22Rv1 (cell line): ENCODE data around the gene C6orf47.

Experiments
- ZFX ChIP-seq: fragments of 450-650 bp; IDR thresholded peaks from 2 replicates; pipeline ENCODE4 v1.6.1; 2017; ENCODE audit warnings: antibody characterized with exemption, borderline replicate concordance
- TF ChIP-seq, protein P1 (sequence below): fragments of 450-650 bp; IDR thresholded peaks from 2 replicates; pipeline ENCODE4 v1.5.1; 2017; ENCODE audit warnings: mild to moderate bottlenecking

DNA sequence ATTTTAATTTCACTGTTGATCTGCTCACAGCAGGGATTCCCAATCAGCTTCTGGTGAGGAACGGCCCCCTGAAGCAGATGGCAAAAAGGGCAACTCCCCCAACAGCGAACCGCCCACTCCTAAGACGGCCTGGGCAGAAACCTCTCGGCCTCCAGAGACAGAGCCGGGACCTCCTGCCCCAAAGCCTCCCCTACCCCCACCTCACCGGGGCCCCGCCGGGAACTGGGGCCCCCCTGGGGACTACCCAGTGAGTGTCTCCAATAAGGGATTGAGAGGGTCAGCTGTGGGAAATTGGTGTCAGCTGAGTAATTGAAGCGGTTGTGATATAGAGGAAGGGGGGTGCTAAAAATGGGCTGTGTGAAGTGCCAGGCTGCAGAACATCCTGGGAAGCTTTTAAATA lies 33.6 kb downstream of the C6orf47 start:
- TF ChIP-seq, protein P1, sequence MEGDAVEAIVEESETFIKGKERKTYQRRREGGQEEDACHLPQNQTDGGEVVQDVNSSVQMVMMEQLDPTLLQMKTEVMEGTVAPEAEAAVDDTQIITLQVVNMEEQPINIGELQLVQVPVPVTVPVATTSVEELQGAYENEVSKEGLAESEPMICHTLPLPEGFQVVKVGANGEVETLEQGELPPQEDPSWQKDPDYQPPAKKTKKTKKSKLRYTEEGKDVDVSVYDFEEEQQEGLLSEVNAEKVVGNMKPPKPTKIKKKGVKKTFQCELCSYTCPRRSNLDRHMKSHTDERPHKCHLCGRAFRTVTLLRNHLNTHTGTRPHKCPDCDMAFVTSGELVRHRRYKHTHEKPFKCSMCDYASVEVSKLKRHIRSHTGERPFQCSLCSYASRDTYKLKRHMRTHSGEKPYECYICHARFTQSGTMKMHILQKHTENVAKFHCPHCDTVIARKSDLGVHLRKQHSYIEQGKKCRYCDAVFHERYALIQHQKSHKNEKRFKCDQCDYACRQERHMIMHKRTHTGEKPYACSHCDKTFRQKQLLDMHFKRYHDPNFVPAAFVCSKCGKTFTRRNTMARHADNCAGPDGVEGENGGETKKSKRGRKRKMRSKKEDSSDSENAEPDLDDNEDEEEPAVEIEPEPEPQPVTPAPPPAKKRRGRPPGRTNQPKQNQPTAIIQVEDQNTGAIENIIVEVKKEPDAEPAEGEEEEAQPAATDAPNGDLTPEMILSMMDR, result no peak
- TF ChIP-seq ZFX, result no peak
